Caco-2 (cell line): ENCODE measurements around the gene GSK3A. TPM values are rescaled to one million over a fixed set of nuclear protein-coding genes. Genes with fewer than 3 reads are reported as not detected.

Source experiments
- BruUV-seq: library from RNA; stranded (reverse); fragments of 400-500 nt; replicated peaks from 2 replicates; lab custom pipeline; 2021; lab: Mats Ljungman, UMichigan
- CTCF ChIA-PET: fragments of 300-600 bp; sonication (Branson Sonifier 250); formaldehyde crosslinking; loops from one replicate; lab custom pipeline; 2022; ENCODE audit warnings: antibody characterized with exemption; lab: Charles Lee
- POLR2A ChIA-PET: fragments of 300-600 bp; sonication (Branson Sonifier 250); formaldehyde crosslinking; loops from one replicate; lab custom pipeline; 2022; ENCODE audit warnings: antibody characterized with exemption; lab: Charles Lee
- DNase-seq, 2 experiments: peaks; one replicate each; pipeline versions ENCODE4 v3.0.0 to v3.0.0-alpha.2; 2020 to 2022
- H3K27me3 ChIP-seq: replicated peaks from 2 replicates; pipeline ENCODE4 v1.6.0; 2011; ENCODE audit warnings: low read length; ENCODE audit not compliant: control insufficient read depth, insufficient read depth
- H3K36me3 ChIP-seq: 2 replicates; pipeline ENCODE4 v1.5.1; 2011; ENCODE audit warnings: low read length; ENCODE audit not compliant: control insufficient read depth, insufficient read depth
- H3K4me1 ChIP-seq: fragments of 250-450 bp; sonication (Bioruptor Pico); 2 replicates; pipeline ENCODE4 v1.5.1; 2020; ENCODE audit warnings: mild to moderate bottlenecking
- H3K4me3 ChIP-seq: 2 replicates; pipeline ENCODE4 v1.5.1; 2011; ENCODE audit warnings: low read depth, mild to moderate bottlenecking, control low read depth, low read length
- H3K9me3 ChIP-seq: fragments of 250-450 bp; sonication (Bioruptor Pico); 2 replicates; pipeline ENCODE4 v1.5.1; 2020; ENCODE audit warnings: mild to moderate bottlenecking, moderate library complexity
- H3K27ac Mint-ChIP-seq: one replicate; pipeline ENCODE4 v1.8.0; 2022; ENCODE audit warnings: mixed read lengths; ENCODE audit not compliant: unreplicated experiment
- H3K27me3 Mint-ChIP-seq: one replicate; pipeline ENCODE4 v1.8.0; 2022; ENCODE audit warnings: mixed read lengths; ENCODE audit not compliant: insufficient read depth, unreplicated experiment
- H3K36me3 Mint-ChIP-seq: one replicate; pipeline ENCODE4 v1.8.0; 2022; ENCODE audit warnings: mild to moderate bottlenecking, mixed read lengths; ENCODE audit not compliant: insufficient read depth, unreplicated experiment
- H3K4me1 Mint-ChIP-seq: one replicate; pipeline ENCODE4 v1.8.0; 2022; ENCODE audit warnings: low read depth, mixed read lengths; ENCODE audit not compliant: unreplicated experiment
- H3K4me3 Mint-ChIP-seq: one replicate; pipeline ENCODE4 v1.8.0; 2022; ENCODE audit warnings: mild to moderate bottlenecking, moderate library complexity, mixed read lengths; ENCODE audit not compliant: unreplicated experiment
- H3K9me3 Mint-ChIP-seq: one replicate; pipeline ENCODE4 v1.8.0; 2022; ENCODE audit warnings: mixed read lengths; ENCODE audit not compliant: unreplicated experiment
- CTCF ChIP-seq, 2 experiments: fragments of 200-600 bp in 1 of 2; IDR thresholded peaks; 1 replicate in 1 of 2; 2 replicates in 1 of 2; pipeline versions ENCODE4 v1.5.1 to v1.8.0; 2011 to 2022; ENCODE audit warnings: antibody characterized with exemption in 1 of 2, control low read depth in 1 of 2, inconsistent platforms in 1 of 2, low read depth in 1 of 2, low read length in 1 of 2, mild to moderate bottlenecking in 1 of 2, moderate library complexity in 1 of 2; ENCODE audit not compliant: insufficient read depth in 1 of 2, severe bottlenecking in 1 of 2, unreplicated experiment in 1 of 2
- intact Hi-C: fragments of 100-400 bp; cut with micrococcal nuclease; formaldehyde crosslinking; loops from one replicate; pipeline ENCODE4 v1.10.0; 2022; ENCODE audit not compliant: unreplicated experiment
- total RNA-seq: library from RNA; stranded (reverse); gene quantifications from 2 replicates; pipeline ENCODE4 v1.2.3, GENCODE V29; 2022

GSK3A gene
- total RNA-seq, 1 experiment from 2014 or later = 59.6 TPM

- Mint-ChIP-seq H3K27me3 (no peaks in the 10 kb centered on the region), H3K36me3 (peaks cover 53% of the 10 kb centered on the region), H3K9me3 (no peaks in the 10 kb centered on the region), H3K4me3 (no peak overlapping the region), H3K4me1 (no peaks in the 10 kb centered on the region), H3K27ac (no peak overlapping the region)
- Histone ChIP-seq H3K4me1 (no peaks in the 10 kb centered on the region), H3K27me3 (no peaks in the 10 kb centered on the region), H3K36me3 (peaks cover 6% of the 10 kb centered on the region), H3K4me3 (no peak overlapping the region), H3K9me3 (no peaks in the 10 kb centered on the region)
- intact Hi-C loops = no loop called here
- BruUV-seq = no TSS peak
- no peak for TF ChIP-seq CTCF (IDR thresholded peaks at IDR 0.05; ENCODE audit: insufficient read depth in 1 of 2, low read depth in 1 of 2, low read length in 1 of 2, severe bottlenecking in 1 of 2, unreplicated experiment in 1 of 2)
- ChIA-PET CTCF (interaction anchor here (0.6 kb wide), 1 partner anchor 184 kb away, joined by 3 read pairs; no protein-coding TSS in a partner anchor), POLR2A (no interaction called here)
- no peak for DNase-seq
These were observed 42.2 kb downstream of the GSK3A start for GRCh38 chr19:42200116-42200715.

DNA sequence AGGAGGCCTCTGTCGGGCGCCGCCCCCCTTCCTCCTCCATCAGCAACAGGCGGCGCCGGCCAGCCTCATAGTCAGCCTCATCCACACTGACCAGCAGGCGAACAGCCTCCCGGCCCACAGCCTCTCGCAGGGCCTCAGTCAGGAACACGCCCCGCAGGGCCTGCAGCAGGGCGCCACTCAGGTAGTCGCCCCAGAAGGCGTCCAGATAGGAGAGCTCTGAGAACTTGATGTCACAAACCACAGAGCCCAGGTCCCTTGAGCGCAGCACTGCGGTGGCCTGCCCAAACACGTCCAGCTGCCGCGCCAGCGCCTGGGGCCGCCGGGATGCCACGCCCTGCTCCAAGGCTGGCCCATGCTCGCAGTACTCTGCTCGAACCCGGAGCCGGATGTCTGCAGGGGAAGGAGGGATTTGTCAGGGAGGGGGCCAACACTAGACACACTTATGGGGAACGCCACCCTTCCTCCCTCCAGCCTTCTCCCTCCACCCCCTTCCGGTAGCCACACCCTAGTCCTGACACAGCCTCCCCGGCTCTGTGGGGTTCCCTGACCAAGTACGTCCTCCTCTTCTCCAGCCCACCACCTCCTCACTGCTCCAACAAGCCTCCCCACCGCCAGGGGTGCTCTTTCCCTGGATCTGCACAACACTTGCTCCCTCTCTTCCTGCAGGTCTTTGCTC lies 42.8 kb downstream of the GSK3A start:
- no TSS peak for BruUV-seq
- Mint-ChIP-seq H3K27ac (no peak overlapping the region), H3K4me3 (no peak overlapping the region), H3K36me3 (peaks cover 46% of the 10 kb centered on the region), H3K4me1 (no peaks in the 10 kb centered on the region), H3K9me3 (peaks cover 1% of the 10 kb centered on the region), H3K27me3 (no peaks in the 10 kb centered on the region)
- POLR2A ChIA-PET = no interaction called here
- no peak overlapping the region for H3K4me3 ChIP-seq
- H3K9me3 ChIP-seq = no peaks in the 10 kb centered on the region
- no peak for TF ChIP-seq CTCF (IDR thresholded peaks at IDR 0.05; ENCODE audit: insufficient read depth in 1 of 2, low read depth in 1 of 2, low read length in 1 of 2, severe bottlenecking in 1 of 2, unreplicated experiment in 1 of 2)
- no peaks in the 10 kb centered on the region for H3K27me3 ChIP-seq
- DNase-seq = no peak
- intact Hi-C loops = no loop called here
- H3K36me3 ChIP-seq = peaks cover 6% of the 10 kb centered on the region
- CTCF ChIA-PET = no interaction called here
- no peaks in the 10 kb centered on the region for H3K4me1 ChIP-seq

DNA sequence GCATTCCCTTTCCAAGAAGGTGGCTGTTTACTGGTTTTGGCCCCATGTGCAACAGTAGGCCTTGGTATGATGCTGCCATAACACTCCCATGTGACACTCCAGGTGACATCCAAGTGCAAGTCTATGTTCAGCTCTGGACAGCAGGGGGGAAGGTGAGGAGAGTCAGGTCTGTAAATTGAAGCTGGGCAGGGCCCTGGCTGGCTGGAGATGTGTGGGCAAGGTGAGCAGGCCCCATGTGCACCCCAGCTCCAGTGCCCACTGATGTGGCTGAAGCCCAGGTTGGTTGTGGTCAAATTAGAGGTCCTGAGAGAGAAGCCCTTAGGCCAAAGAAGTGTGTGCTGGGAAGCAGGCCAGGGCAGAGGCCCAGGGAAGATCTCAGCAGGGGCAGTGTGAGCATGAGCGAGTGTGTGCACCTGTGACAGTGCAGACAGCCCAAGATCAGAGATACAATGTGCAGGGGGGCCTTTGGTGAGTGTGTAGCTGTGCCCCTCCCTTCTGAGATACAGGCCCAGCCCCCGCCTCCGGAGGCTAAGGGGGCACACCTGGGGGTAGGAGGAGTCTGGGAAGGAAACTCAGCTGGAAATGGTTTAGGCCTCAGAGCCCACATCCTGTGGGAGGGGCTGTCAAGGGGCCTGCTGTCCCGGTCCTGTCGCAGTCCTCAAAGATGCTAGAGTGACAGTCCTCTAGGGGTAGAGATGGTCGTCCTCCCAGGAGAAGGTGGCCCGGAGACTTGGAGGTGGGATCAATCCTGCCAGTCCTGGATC lies 43.5 kb downstream of the GSK3A start:
- Mint-ChIP-seq H3K4me3 (no peak overlapping the region), H3K9me3 (peaks cover 8% of the 10 kb centered on the region), H3K27me3 (no peaks in the 10 kb centered on the region), H3K27ac (no peak overlapping the region), H3K4me1 (no peaks in the 10 kb centered on the region), H3K36me3 (peaks cover 46% of the 10 kb centered on the region)
- H3K36me3 ChIP-seq = peaks cover 6% of the 10 kb centered on the region
- no peak for TF ChIP-seq CTCF (IDR thresholded peaks at IDR 0.05; ENCODE audit: insufficient read depth in 1 of 2, low read depth in 1 of 2, low read length in 1 of 2, severe bottlenecking in 1 of 2, unreplicated experiment in 1 of 2)
- ChIA-PET POLR2A (no interaction called here), CTCF (no interaction called here)
- BruUV-seq = TSS peak; percentile 32
- DNase-seq = no peak
- intact Hi-C loops = no loop called here
- no peak overlapping the region for H3K4me3 ChIP-seq
- no peaks in the 10 kb centered on the region; the same call in 1 of the 2 replicates for H3K9me3 ChIP-seq
- H3K27me3 ChIP-seq = no peaks in the 10 kb centered on the region
- H3K4me1 ChIP-seq = no peaks in the 10 kb centered on the region
